ENCODE measurements around the gene COX10.

DNA sequence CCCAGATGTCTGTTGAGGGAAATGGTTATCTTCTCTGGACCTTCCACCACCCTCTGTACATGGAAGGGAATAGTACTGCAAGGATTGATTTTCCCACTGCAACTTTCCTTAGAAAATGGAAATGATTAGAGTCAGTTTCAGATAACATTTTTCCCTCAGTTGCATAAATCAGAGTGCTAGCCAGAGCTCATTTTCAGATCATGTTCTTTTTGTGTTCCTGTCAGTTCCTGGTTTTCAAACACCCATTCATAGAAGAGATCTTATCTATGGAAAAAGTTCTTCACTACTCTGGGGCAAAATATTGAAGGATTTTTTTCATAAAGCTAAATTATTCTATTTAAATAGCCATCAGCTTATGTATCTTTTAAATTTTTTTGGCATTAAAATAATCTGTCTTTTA is 11.7 kb upstream of the COX10 start:
- TF ChIP-seq, protein P1, sequence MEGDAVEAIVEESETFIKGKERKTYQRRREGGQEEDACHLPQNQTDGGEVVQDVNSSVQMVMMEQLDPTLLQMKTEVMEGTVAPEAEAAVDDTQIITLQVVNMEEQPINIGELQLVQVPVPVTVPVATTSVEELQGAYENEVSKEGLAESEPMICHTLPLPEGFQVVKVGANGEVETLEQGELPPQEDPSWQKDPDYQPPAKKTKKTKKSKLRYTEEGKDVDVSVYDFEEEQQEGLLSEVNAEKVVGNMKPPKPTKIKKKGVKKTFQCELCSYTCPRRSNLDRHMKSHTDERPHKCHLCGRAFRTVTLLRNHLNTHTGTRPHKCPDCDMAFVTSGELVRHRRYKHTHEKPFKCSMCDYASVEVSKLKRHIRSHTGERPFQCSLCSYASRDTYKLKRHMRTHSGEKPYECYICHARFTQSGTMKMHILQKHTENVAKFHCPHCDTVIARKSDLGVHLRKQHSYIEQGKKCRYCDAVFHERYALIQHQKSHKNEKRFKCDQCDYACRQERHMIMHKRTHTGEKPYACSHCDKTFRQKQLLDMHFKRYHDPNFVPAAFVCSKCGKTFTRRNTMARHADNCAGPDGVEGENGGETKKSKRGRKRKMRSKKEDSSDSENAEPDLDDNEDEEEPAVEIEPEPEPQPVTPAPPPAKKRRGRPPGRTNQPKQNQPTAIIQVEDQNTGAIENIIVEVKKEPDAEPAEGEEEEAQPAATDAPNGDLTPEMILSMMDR (conservative IDR thresholded peaks at IDR 0.05) = no peak
- no peak for TF ChIP-seq ZFX (IDR thresholded peaks at IDR 0.05)
